HepG2 (cell line): Measurements from ENCODE around the gene SHPK. TPM values are rescaled to one million over a fixed set of nuclear protein-coding genes. Genes with fewer than 3 reads are reported as not detected.
A peak's percentile ranks its signal among the peaks of the same experiment; 100 is the strongest.

Source experiments
- CBX2 ChIP-seq, 2 experiments: fragments of 200-600 bp in 1 of 2; sonication (generic); formaldehyde crosslinking in 1 of 2; IDR thresholded peaks; 2 replicates each; pipeline versions ENCODE4 v1.7.0 to v1.8.1; 2018 to 2022; ENCODE audit warnings: low read depth in 2 of 2, low read length in 1 of 2, mild to moderate bottlenecking in 1 of 2, missing genetic modification reagents in 1 of 2
- CSRNP2 ChIP-seq: sonication (generic); formaldehyde crosslinking; conservative IDR thresholded peaks from 2 replicates; pipeline ENCODE4 v1.8.0; 2022; ENCODE audit warnings: low read depth, missing genetic modification reagents
- ELK4 ChIP-seq: sonication (generic); formaldehyde crosslinking; IDR thresholded peaks from 2 replicates; pipeline ENCODE4 v1.9.0; 2021; ENCODE audit warnings: missing genetic modification reagents, borderline replicate concordance
- FUBP1 ChIP-seq: sonication (generic); formaldehyde crosslinking; IDR thresholded peaks from 2 replicates; pipeline ENCODE4 v1.5.1; 2020; ENCODE audit warnings: missing genetic modification reagents, mild to moderate bottlenecking, borderline replicate concordance
- HNRNPH1 ChIP-seq: fragments of 200-400 bp; formaldehyde crosslinking; optimal IDR thresholded peaks from 2 replicates; pipeline ENCODE3; 2017; ENCODE audit warnings: mild to moderate bottlenecking, low read depth, low read length
- MXI1 ChIP-seq: IDR thresholded peaks from 3 replicates; pipeline ENCODE4 v1.6.1; 2012; ENCODE audit warnings: low read depth, low read length, inconsistent platforms, borderline replicate concordance
- PLSCR1 ChIP-seq: sonication (generic); formaldehyde crosslinking; IDR thresholded peaks from 2 replicates; pipeline ENCODE4 v1.5.0; 2020; ENCODE audit warnings: missing genetic modification reagents, mild to moderate bottlenecking, borderline replicate concordance
- REXO4 ChIP-seq: sonication (generic); formaldehyde crosslinking; IDR thresholded peaks from 2 replicates; pipeline ENCODE4 v1.8.0; 2022; ENCODE audit warnings: missing genetic modification reagents, mild to moderate bottlenecking, borderline replicate concordance
- RFX1 ChIP-seq: fragments of 450-650 bp; IDR thresholded peaks from 2 replicates; pipeline ENCODE4 v1.6.1; 2017
- SMAD9 ChIP-seq: sonication (generic); formaldehyde crosslinking; IDR thresholded peaks from 2 replicates; pipeline ENCODE4 v1.5.1; 2020; ENCODE audit warnings: mild to moderate bottlenecking, missing genetic modification reagents
- U2AF2 ChIP-seq: fragments of 200-400 bp; formaldehyde crosslinking; IDR thresholded peaks from 2 replicates; pipeline ENCODE4 v1.6.1; 2017; ENCODE audit warnings: low read depth, mild to moderate bottlenecking, low read length
- ZBTB10 ChIP-seq: sonication (generic); formaldehyde crosslinking; IDR thresholded peaks from 2 replicates; pipeline ENCODE4 v1.4.0; 2020; ENCODE audit warnings: missing genetic modification reagents, borderline replicate concordance
- ZNF101 ChIP-seq: sonication (generic); formaldehyde crosslinking; IDR thresholded peaks from 2 replicates; pipeline ENCODE4 v1.4.0; 2020; ENCODE audit warnings: mild to moderate bottlenecking, low read depth, missing genetic modification reagents, borderline replicate concordance
- ZNF674 ChIP-seq: sonication (generic); formaldehyde crosslinking; IDR thresholded peaks from 2 replicates; pipeline ENCODE4 v1.5.0; 2020; ENCODE audit warnings: low read depth, mild to moderate bottlenecking, missing genetic modification reagents
- ZNF768 ChIP-seq: sonication (generic); formaldehyde crosslinking; IDR thresholded peaks from 2 replicates; pipeline ENCODE4 v1.4.0; 2020; ENCODE audit warnings: missing genetic modification reagents
- polyA plus RNA-seq, 8 experiments: library from polyadenylated mRNA; depleted of rRNA in 3 of 8; stranded (reverse) in 7 of 8; unstranded in 1 of 8; fragments of >200 nt; fragmentation: Illumina TruSeq in 4 of 8; extraction: Trizol in 4 of 8; gene quantifications; 2 replicates each; pipeline versions ENCODE4 v1.2.1 to v1.2.3, GENCODE V29; 2011 to 2016; ENCODE audit warnings: low read depth in 4 of 8, missing spikeins in 1 of 8, mixed read lengths in 1 of 8; ENCODE audit not compliant: insufficient read depth in 1 of 8
- total RNA-seq, 5 experiments: library from RNA; depleted of rRNA; stranded (reverse); fragments of >200 nt; fragmentation: Illumina TruSeq; extraction: Trizol; gene quantifications; 2 replicates each; pipeline ENCODE4 v1.2.3, GENCODE V29; 2016; ENCODE audit warnings: low read depth in 1 of 5

The SHPK gene
- total and polyA plus RNA-seq, 2 of the 13 experiments (the other 11 are each of a cell fraction or from before 2014, with no cell fraction given) = 16.2 to 30.9 TPM

- TF ChIP-seq ZBTB10 (no peak; the same call in 1 of the 2 replicates), ZNF101 (no peak; the same call in 1 of the 2 replicates), FUBP1 (CRISPR knock-in tag) (no peak), RFX1 (no peak), ZNF674 (CRISPR knock-in tag) (peak; percentile 94; the same call in 1 of the 2 replicates), HNRNPH1 (no peak), ELK4 (CRISPR knock-in tag) (no peak), MXI1 (peak; percentile 38; the same call in 1 of the 3 replicates), CSRNP2 (CRISPR knock-in tag) (no peak), PLSCR1 (no peak; the same call in 1 of the 2 replicates), ZNF768 (CRISPR knock-in tag) (peak; percentile 39; the same call in 1 of the 2 replicates), SMAD9 (no peak), REXO4 (CRISPR knock-in tag) (0 out of 2 replicates have a peak, but pooled peaks have one; percentile 39), CBX2 (IDR thresholded peaks at IDR 0.05; ENCODE audit: low read depth, low read length) (no peak), CBX2 (CRISPR knock-in tag; IDR thresholded peaks at IDR 0.05; ENCODE audit: low read depth) (no peak), U2AF2 (no peak)
Measured at GRCh38 chr17:3668279-3669084, 32.4 kb upstream of the SHPK start, which contains the start of the genes EMC6 and TAX1BP3 (continued).
